ENCODE measurements around the gene AMBRA1. TPM values are rescaled to one million over a fixed set of nuclear protein-coding genes. Genes with fewer than 3 reads are reported as not detected.

AMBRA1 gene
- total RNA-seq, 1 donor from 2014 or later, result 25.1 TPM

- Mint-ChIP-seq H3K27me3 (ENCODE audit: low read depth) (no peaks in the 10 kb centered on the region), H3K9me3 (ENCODE audit: low read depth) (no peaks in the 10 kb centered on the region), H3K4me1 (ENCODE audit: low read depth) (no peaks in the 10 kb centered on the region), H3K4me3 (ENCODE audit: unreplicated experiment) (no peak overlapping the region), H3K27ac (ENCODE audit: unreplicated experiment) (no peak overlapping the region), H3K36me3 (ENCODE audit: low read depth) (peaks cover 26% of the 10 kb centered on the region)
- TF ChIP-seq, protein P1, sequence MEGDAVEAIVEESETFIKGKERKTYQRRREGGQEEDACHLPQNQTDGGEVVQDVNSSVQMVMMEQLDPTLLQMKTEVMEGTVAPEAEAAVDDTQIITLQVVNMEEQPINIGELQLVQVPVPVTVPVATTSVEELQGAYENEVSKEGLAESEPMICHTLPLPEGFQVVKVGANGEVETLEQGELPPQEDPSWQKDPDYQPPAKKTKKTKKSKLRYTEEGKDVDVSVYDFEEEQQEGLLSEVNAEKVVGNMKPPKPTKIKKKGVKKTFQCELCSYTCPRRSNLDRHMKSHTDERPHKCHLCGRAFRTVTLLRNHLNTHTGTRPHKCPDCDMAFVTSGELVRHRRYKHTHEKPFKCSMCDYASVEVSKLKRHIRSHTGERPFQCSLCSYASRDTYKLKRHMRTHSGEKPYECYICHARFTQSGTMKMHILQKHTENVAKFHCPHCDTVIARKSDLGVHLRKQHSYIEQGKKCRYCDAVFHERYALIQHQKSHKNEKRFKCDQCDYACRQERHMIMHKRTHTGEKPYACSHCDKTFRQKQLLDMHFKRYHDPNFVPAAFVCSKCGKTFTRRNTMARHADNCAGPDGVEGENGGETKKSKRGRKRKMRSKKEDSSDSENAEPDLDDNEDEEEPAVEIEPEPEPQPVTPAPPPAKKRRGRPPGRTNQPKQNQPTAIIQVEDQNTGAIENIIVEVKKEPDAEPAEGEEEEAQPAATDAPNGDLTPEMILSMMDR (IDR thresholded peaks at IDR 0.05), result no peak
- DNase-seq (ENCODE audit: low spot score), result no peak
Observed at GRCh38 chr11:46420513-46420912, 173.3 kb downstream of the AMBRA1 start.

DNA sequence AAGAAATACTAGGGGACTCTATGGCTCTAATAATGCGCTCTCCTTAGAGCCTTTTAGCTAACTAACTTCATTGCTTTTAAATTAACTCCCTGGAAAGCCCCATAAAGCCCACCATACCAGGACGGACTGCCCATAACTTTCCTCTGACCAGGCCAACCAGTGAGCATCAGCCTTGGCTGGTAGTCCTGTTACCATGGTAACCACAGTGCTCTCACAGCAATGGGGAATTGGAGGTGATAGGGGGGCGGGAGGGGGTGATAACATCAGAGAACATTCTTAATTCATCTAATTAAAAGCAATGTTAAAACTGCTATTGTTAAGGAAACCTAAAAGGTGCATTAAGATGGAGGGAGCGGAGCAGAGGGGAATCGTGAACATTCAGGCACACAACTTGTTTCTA, 175.1 kb downstream of the AMBRA1 start:
- Mint-ChIP-seq H3K4me3 (ENCODE audit: unreplicated experiment) (no peak overlapping the region), H3K27me3 (ENCODE audit: low read depth) (no peaks in the 10 kb centered on the region), H3K36me3 (ENCODE audit: low read depth) (peaks cover 32% of the 10 kb centered on the region), H3K27ac (ENCODE audit: unreplicated experiment) (no peak overlapping the region), H3K4me1 (ENCODE audit: low read depth) (no peaks in the 10 kb centered on the region), H3K9me3 (ENCODE audit: low read depth) (no peaks in the 10 kb centered on the region)
- DNase-seq (ENCODE audit: low spot score), result no peak
- TF ChIP-seq, protein P1 (IDR thresholded peaks at IDR 0.05), result no peak

DNA sequence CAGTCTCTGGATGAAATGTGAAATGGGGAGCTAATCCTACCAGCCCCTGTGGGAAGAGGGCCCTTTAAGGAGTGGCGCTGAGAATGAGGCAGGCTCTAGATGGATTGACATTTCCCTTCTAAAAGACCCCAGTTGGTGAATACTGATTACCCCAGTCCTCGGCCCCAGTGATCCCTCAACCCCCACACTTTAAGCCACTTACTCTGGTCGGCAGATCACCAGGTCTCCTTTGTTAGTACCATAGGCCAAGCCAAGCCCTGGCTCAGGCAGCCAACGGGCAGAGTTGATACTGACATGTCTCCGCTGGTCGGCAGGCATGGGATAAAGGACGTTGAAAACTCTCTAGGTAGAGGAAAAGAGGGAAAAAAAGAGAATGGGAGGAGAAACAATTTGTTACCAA, 176.1 kb downstream of the AMBRA1 start:
- Mint-ChIP-seq H3K4me3 (ENCODE audit: unreplicated experiment) (no peak overlapping the region), H3K4me1 (ENCODE audit: low read depth) (no peaks in the 10 kb centered on the region), H3K36me3 (ENCODE audit: low read depth) (peaks cover 31% of the 10 kb centered on the region), H3K9me3 (ENCODE audit: low read depth) (no peaks in the 10 kb centered on the region), H3K27ac (ENCODE audit: unreplicated experiment) (no peak overlapping the region), H3K27me3 (ENCODE audit: low read depth) (no peaks in the 10 kb centered on the region)
- TF ChIP-seq, protein P1 (IDR thresholded peaks at IDR 0.05), result no peak
- DNase-seq (ENCODE audit: low spot score), result no peak

- Mint-ChIP-seq H3K4me1 (ENCODE audit: low read depth) (no peaks in the 10 kb centered on the region), H3K27me3 (ENCODE audit: low read depth) (no peaks in the 10 kb centered on the region), H3K36me3 (ENCODE audit: low read depth) (peaks cover 22% of the 10 kb centered on the region), H3K27ac (ENCODE audit: unreplicated experiment) (no peak overlapping the region), H3K9me3 (ENCODE audit: low read depth) (no peaks in the 10 kb centered on the region), H3K4me3 (ENCODE audit: unreplicated experiment) (no peak overlapping the region)
- no peak for DNase-seq (ENCODE audit: low spot score)
- TF ChIP-seq, protein P1 (IDR thresholded peaks at IDR 0.05), result no peak
Observed at GRCh38 chr11:46414879-46415278, 178.9 kb downstream of the AMBRA1 start.

DNA sequence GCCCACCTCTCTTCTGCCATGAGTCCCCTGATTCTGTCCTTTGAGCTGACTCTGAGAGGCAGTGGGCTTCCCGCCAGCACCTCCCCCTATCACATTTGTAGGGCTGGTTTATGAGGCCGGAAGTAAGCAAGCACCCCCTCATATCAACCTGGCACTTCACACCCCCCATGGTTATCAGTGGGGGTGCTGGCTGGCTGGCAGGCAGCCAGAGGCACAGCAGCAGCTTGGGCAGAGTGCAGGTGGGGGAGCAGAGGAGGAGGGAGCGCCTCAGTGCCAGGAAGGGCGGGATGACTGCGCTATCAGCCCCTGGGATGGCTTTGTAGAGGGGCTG, 179.4 kb downstream of the AMBRA1 start:
- Mint-ChIP-seq H3K9me3 (ENCODE audit: low read depth) (no peaks in the 10 kb centered on the region), H3K4me1 (ENCODE audit: low read depth) (no peaks in the 10 kb centered on the region), H3K27me3 (ENCODE audit: low read depth) (no peaks in the 10 kb centered on the region), H3K36me3 (ENCODE audit: low read depth) (peaks cover 22% of the 10 kb centered on the region), H3K27ac (ENCODE audit: unreplicated experiment) (no peak overlapping the region), H3K4me3 (ENCODE audit: unreplicated experiment) (no peak overlapping the region)
- TF ChIP-seq, protein P1 (IDR thresholded peaks at IDR 0.05), result no peak
- no peak for DNase-seq (ENCODE audit: low spot score)

Data from chondrocyte (in vitro differentiated cells).